Central memory CD8-positive, alpha-beta T cell (primary cell): ENCODE results near the gene DNMT3B.
"Not testable (repeated sequence)": the region's sequence is repeated elsewhere in the genome, so short reads cannot be mapped to it uniquely, and the experiment has no call there.

Experiments
- ATAC-seq: fragments of 150-1000 bp; cut with Tn5 transposase; replicated peaks from 2 replicates; pipeline ENCODE4 v1.10.0; 2022; ENCODE audit warnings: mild to moderate bottlenecking, moderate FRiP score, moderate number of reproducible peaks; ENCODE audit not compliant: poor library complexity, severe bottlenecking; ENCODE audit errors: extremely low read depth
- DNase-seq, 2 donors: peaks; one replicate each; pipeline ENCODE4 v3.0.0; 2021; ENCODE audit warnings: low spot score in 2 of 2
- H3K27ac Mint-ChIP-seq: one replicate; pipeline ENCODE4 v1.8.0; 2022; ENCODE audit warnings: low read depth, mild to moderate bottlenecking, moderate library complexity, mixed read lengths
- H3K27me3 Mint-ChIP-seq: one replicate; pipeline ENCODE4 v1.8.0; 2022; ENCODE audit warnings: mixed read lengths
- H3K36me3 Mint-ChIP-seq: one replicate; pipeline ENCODE4 v1.8.0; 2022; ENCODE audit warnings: mild to moderate bottlenecking, moderate library complexity, mixed read lengths; ENCODE audit not compliant: insufficient read depth
- H3K4me1 Mint-ChIP-seq: one replicate; pipeline ENCODE4 v1.8.0; 2022; ENCODE audit warnings: mixed read lengths
- H3K4me3 Mint-ChIP-seq: one replicate; pipeline ENCODE4 v1.8.0; 2022; ENCODE audit warnings: mild to moderate bottlenecking, moderate library complexity, mixed read lengths
- H3K9me3 Mint-ChIP-seq: one replicate; pipeline ENCODE4 v1.8.0; 2022; ENCODE audit warnings: mixed read lengths

Gene DNMT3B

GRCh38 chr20:32749914-32750637 lies 12.1 kb upstream of the DNMT3B start:
- peak overlapping the region; percentile 25 for H3K27ac Mint-ChIP-seq
- H3K4me1 Mint-ChIP-seq: no peaks in the 10 kb centered on the region
- DNase-seq: no peak
- H3K36me3 Mint-ChIP-seq: no peaks in the 10 kb centered on the region
- H3K9me3 Mint-ChIP-seq: no peaks in the 10 kb centered on the region
- no peak overlapping the region for H3K4me3 Mint-ChIP-seq
- ATAC-seq: no peak
- H3K27me3 Mint-ChIP-seq: no peaks in the 10 kb centered on the region

- no peaks in the 10 kb centered on the region for H3K9me3 Mint-ChIP-seq
- H3K4me3 Mint-ChIP-seq: no peak overlapping the region
- DNase-seq (no peak), ATAC-seq (no peak)
- no peaks in the 10 kb centered on the region for H3K36me3 Mint-ChIP-seq
- no peaks in the 10 kb centered on the region for H3K27me3 Mint-ChIP-seq
- H3K27ac Mint-ChIP-seq: no peak overlapping the region
- no peaks in the 10 kb centered on the region for H3K4me1 Mint-ChIP-seq
Measured at GRCh38 chr20:32751293-32751692, 10.9 kb upstream of the DNMT3B start.

- H3K4me3 Mint-ChIP-seq: no peak overlapping the region
- no peak overlapping the region for H3K27ac Mint-ChIP-seq
- no peaks in the 10 kb centered on the region for H3K4me1 Mint-ChIP-seq
- DNase-seq: no peak
- ATAC-seq: no peak
- no peaks in the 10 kb centered on the region for H3K36me3 Mint-ChIP-seq
- no peaks in the 10 kb centered on the region for H3K27me3 Mint-ChIP-seq
- no peaks in the 10 kb centered on the region for H3K9me3 Mint-ChIP-seq
Measured at GRCh38 chr20:32751702-32752457, 10.3 kb upstream of the DNMT3B start.

- no peaks in the 10 kb centered on the region for H3K36me3 Mint-ChIP-seq
- H3K4me1 Mint-ChIP-seq: no peaks in the 10 kb centered on the region
- DNase-seq: no peak
- no peak for ATAC-seq
- no peak overlapping the region for H3K4me3 Mint-ChIP-seq
- H3K9me3 Mint-ChIP-seq: no peaks in the 10 kb centered on the region
- H3K27me3 Mint-ChIP-seq: no peaks in the 10 kb centered on the region
- H3K27ac Mint-ChIP-seq: no peak overlapping the region
Measured at GRCh38 chr20:32752458-32753250, 9.5 kb upstream of the DNMT3B start.

- Mint-ChIP-seq H3K27ac (no peak overlapping the region), H3K4me3 (no peak overlapping the region), H3K27me3 (no peaks in the 10 kb centered on the region), H3K4me1 (no peaks in the 10 kb centered on the region), H3K9me3 (no peaks in the 10 kb centered on the region), H3K36me3 (no peaks in the 10 kb centered on the region)
- no peak for DNase-seq
- no peak for ATAC-seq
Measured at GRCh38 chr20:32753731-32754130, 8.5 kb upstream of the DNMT3B start.

- Mint-ChIP-seq H3K4me3 (no peak overlapping the region), H3K4me1 (peaks cover 2% of the 10 kb centered on the region), H3K27me3 (no peaks in the 10 kb centered on the region), H3K36me3 (peaks cover 1% of the 10 kb centered on the region), H3K9me3 (no peaks in the 10 kb centered on the region), H3K27ac (no peak overlapping the region)
- DNase-seq (no peak), ATAC-seq (no peak)
Measured at GRCh38 chr20:32756156-32756555, 6.0 kb upstream of the DNMT3B start.

GRCh38 chr20:32761417-32761830 lies 761 bp upstream of the DNMT3B start:
- H3K36me3 Mint-ChIP-seq: peaks cover 1% of the 10 kb centered on the region
- H3K4me3 Mint-ChIP-seq: peak overlapping the region; percentile 80
- peaks cover 14% of the 10 kb centered on the region for H3K4me1 Mint-ChIP-seq
- DNase-seq: no peak
- no peaks in the 10 kb centered on the region for H3K27me3 Mint-ChIP-seq
- no peak for ATAC-seq
- H3K27ac Mint-ChIP-seq: no peak overlapping the region
- no peaks in the 10 kb centered on the region for H3K9me3 Mint-ChIP-seq

GRCh38 chr20:32762754-32763201 lies 593 bp downstream of the DNMT3B start:
- Mint-ChIP-seq H3K27ac (peak overlapping the region; percentile 74), H3K4me1 (peaks cover 14% of the 10 kb centered on the region), H3K9me3 (no peaks in the 10 kb centered on the region), H3K36me3 (peaks cover 1% of the 10 kb centered on the region), H3K27me3 (no peaks in the 10 kb centered on the region), H3K4me3 (peak overlapping the region; percentile 84)
- DNase-seq (no peak), ATAC-seq (peak; percentile 44)

- peak overlapping the region; percentile 74 for H3K27ac Mint-ChIP-seq
- H3K4me3 Mint-ChIP-seq: peak overlapping the region; percentile 84
- no peaks in the 10 kb centered on the region for H3K9me3 Mint-ChIP-seq
- peaks cover 1% of the 10 kb centered on the region for H3K36me3 Mint-ChIP-seq
- peaks cover 14% of the 10 kb centered on the region for H3K4me1 Mint-ChIP-seq
- no peak for ATAC-seq
- H3K27me3 Mint-ChIP-seq: no peaks in the 10 kb centered on the region
- DNase-seq: no peak
Measured at GRCh38 chr20:32763202-32764004, 1.2 kb downstream of the DNMT3B start.

GRCh38 chr20:32764005-32764960 lies 2.1 kb downstream of the DNMT3B start:
- ATAC-seq (no peak), DNase-seq (no peak)
- Mint-ChIP-seq H3K27ac (no peak overlapping the region), H3K4me1 (peaks cover 14% of the 10 kb centered on the region), H3K27me3 (no peaks in the 10 kb centered on the region), H3K36me3 (peaks cover 1% of the 10 kb centered on the region), H3K4me3 (peak overlapping the region; percentile 84), H3K9me3 (no peaks in the 10 kb centered on the region)

GRCh38 chr20:32765230-32765875 lies 3.2 kb downstream of the DNMT3B start:
- H3K36me3 Mint-ChIP-seq, H3K27ac Mint-ChIP-seq, H3K27me3 Mint-ChIP-seq, H3K4me3 Mint-ChIP-seq, DNase-seq, H3K9me3 Mint-ChIP-seq, ATAC-seq: not testable (repeated sequence)
- H3K4me1 Mint-ChIP-seq: peaks cover 14% of the 10 kb centered on the region
